HG03064 (cell line): ENCODE data around the gene VWA2.

Experiments used
- ATAC-seq: cut with Tn5 transposase; IDR thresholded peaks from one replicate; pipeline ENCODE4 v1.9.1; 2021; ENCODE audit warnings: low read depth; ENCODE audit not compliant: unreplicated experiment

VWA2 gene

DNA sequence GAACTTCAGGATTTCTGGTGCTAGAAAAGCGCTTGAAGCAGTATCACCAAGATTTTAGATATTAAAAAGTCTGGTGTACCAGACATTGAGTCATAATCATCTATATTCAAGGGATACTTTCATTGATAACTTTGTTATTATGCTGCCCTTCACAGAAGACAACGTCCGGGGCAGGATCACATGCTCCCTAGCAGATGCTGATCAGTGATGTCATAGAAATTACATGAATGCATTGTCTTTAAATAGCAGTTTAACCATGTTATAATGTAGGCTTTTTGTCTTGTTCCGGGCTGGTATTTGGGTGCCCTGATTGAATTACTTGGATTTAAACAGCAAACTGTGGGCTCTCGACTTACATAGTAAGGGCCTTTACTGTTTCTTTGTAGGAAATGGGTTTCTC is 54.0 kb downstream of the VWA2 start:
- ATAC-seq, result no peak

DNA sequence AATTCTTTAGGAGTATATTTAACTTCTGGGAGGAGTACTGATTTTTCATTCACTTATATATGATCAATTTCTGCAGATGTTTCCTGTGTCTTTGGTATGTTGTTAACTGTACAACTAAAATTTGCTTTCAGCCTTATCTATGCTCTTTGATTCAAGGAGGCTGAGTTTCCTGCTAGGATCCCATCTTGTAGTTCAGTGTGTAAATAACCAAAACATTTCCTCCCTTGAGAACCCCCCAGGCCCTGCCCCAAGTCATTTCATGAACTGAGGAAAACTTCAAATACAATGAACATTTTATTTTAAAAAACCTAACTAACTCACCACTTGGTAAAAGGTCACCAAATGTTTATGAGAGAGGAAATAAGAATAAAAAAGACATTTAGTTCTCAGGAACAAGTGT is 55.5 kb downstream of the VWA2 start:
- ATAC-seq, result no peak

DNA sequence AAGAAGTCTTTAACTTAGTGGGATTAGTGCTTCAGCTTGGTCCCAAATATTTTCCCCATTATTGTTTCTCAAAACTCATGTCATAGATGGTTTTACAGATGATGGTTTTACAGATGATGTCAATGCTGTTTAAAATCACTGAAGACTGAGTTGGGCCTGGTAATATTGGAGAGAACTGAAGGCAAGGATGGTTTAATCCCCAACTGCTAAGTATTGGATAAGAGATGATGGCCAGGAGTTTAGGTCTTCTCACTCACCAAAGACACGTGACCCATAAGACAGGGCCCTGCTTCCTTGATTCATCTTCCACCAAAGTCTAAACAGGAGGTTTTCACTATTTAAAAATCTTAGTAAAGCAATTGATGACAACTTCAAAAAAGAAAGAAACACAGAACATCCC is 56.3 kb downstream of the VWA2 start:
- no peak for ATAC-seq

DNA sequence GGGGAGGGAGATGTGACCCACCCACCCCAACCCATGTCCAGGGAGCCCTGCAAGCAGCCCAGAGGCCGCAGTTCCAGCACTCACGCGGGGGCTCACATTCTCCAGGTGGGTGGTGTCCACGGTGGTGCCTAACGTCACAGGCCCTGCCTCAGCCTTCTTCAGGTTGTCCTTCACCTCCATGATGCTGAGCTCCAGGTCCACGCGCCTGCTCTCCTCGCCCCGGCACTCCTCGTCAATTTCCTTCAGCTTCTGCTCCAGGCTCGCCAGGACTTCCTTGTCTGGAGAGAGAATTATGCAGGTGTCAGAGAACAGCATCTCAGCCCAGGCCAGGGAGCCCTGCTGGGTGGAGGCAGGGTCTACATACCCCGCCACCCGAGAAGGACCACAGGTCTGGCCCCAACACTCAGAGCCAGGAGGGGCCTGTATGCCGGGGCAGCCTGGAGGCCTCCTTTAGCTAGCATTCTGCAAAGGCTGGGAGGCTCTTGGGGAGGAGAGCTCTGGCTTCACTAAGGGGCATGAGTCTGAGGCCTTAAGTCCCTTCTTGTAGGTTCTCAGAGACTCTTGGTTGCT is 58.2 kb downstream of the VWA2 start:
- ATAC-seq, result no peak

DNA sequence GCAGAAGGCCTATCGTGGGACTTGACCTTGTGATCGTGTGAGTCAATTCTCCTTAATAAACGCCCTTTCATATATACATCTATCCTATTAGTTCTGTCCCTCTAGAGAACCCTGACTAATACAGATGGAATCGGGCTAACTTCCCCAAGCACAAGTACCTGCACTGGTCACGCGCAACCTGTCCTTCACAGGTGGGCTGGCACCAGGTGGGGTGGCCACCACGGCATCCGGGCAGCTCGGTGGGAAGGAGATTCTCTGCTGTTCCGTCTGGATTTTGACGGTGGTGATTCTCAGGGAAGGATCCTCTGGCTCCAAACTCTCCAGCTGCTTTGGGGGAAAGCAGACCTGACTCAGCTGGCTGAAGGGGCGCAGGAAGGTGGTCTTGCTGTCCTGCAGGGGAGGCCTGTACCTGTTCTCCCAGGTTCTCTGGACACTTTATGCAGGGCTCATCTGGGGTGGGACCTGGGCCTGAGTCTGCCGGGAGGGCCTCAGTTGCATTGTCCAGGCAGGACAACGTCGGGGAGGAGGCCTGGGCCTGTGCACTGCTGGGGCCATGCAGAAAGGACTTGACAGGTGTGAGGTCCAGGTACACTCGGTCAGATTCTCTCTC is 61.1 kb downstream of the VWA2 start:
- no peak for ATAC-seq

DNA sequence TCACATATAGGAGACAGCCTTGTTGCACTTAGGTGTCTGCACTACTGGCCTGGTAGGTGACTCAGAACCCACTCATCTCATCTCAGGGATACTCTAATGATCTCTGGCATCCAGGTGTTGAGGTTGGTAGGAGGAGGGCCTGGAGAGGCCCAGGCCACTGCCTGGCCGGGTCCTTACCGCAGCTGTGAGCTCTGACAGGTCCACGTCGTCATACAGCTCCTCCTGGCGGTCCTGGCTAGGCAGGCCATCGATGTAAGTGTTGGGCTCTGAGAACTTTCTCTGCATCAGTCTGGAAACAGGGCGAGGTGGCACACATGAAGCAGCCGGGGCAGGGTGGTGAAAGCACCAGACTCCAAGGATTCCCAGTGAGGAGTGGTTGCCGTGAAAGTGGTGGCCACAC is 62.1 kb downstream of the VWA2 start:
- no peak for ATAC-seq

DNA sequence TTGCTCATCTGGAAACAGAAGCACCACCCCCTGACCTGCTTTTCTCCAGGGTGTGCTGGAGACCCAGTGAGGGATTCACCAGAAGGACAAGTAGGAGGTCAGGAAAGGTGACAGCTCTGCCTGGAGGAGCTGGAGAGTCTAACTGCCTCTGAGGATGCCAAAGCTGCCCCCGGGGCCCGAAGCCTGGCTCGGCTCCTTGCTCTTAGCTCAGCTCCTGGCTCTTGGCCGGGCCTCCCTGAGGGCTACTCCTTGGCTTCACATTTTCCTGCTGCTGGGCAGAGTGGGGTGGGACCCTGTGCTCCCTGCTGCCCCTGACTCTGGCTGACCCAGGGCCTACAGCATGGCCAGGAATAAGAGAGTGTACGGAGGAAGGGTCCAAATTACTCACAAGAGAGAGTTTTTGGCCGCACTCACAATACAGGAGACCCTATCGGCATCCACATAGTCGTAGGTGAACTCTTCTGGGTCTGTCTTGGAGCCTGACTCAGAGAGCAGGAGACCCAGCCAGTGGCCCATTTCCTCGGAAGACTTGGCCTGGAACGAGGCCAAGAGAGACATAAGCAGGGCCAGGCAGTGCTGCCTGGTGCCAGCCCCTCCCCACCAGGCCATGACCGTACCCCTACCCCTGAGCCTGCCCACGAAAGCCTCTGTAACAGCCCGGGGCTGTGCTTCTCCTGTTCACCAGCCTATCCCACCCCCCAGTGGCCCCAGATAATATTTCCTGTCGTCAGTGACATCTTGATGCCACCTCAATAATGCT is 63.1 kb downstream of the VWA2 start:
- ATAC-seq, result no peak

DNA sequence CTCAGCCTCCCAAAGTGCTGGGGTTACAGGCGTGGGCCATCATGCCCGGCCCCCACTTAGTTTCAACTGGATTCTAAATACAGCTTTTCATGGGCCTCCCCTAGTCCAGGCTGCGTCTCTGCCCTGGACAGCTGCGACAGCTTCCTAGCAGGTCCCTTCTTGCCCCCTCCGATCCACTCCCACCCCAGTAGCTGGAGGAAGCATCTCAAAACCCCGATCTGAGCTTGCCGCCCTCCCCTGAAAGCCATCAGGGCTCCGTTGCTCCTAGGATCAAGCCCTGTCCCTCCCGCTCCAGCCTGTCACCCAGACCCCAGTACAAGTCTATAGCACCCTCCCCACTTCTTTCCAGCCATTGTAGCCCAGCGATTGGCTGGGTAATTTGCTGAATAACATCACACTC is 64.5 kb downstream of the VWA2 start:
- no peak for ATAC-seq

DNA sequence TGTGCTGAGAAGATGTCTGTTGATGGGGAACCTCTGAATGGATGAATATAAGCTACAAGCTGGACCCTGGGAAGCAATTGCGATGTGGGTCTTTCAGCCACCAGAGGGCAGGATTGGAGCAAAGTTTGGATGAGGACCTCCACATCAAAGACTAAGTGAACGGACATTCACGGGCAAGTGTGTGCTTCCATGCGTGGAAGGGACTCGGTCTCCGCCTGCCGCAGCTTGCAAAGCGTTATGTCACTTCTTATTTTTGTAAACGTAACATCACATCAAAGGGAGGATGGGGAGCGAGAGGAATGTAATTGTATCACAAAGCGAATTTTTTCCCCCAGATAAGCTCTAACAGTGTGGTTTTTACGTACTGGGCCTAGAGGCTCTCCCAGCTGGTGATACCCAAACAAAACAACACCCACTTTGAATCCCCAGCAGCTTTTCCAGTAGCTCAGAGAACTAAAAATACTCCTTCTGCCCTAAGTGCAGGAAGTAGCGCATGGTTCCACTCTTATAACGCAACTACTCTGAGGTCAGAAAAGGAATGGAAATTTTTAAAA is 65.0 kb downstream of the VWA2 start:
- peak; percentile 83 for ATAC-seq

DNA sequence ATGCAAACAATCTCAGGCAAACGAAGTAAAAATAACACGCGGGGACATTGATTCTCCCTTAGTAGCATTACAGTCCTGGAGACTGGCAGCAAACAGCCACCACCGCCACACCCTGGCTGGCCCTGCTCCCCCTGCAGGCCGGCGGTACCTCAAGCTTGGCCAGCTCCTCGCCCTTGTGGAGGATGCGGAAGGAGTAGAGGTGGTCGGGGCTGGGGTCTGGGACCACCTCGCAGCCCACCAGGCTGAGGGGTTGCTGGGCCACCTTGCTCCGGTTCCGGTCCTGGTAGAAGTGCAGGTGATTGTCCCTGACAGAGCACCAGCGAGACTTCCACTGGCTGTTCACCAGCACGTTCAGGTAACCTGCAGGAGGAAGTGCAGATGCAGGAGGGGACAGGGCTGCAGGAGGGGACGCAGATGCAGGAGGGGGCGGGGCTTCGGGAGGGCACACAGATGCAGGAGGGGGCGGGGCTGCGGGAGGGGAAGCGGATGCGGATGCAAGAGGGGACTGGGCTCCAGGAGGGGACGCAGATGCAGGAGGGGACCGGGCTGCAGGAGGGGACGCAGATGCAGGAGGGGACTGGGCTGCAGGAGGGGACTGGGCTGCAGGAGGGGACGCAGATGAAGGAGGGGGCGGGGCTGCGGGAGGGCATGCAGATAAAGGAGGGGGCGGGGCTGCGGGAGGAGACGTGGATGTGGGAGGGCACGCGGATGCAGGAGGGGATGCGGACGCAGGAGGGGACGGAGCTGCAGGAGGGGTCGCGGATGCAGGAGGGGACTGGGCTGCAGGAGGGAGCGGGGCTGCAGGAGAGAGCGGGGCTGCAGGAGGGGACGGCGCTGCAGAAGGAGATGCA is 65.7 kb downstream of the VWA2 start:
- peak; percentile 57 for ATAC-seq

DNA sequence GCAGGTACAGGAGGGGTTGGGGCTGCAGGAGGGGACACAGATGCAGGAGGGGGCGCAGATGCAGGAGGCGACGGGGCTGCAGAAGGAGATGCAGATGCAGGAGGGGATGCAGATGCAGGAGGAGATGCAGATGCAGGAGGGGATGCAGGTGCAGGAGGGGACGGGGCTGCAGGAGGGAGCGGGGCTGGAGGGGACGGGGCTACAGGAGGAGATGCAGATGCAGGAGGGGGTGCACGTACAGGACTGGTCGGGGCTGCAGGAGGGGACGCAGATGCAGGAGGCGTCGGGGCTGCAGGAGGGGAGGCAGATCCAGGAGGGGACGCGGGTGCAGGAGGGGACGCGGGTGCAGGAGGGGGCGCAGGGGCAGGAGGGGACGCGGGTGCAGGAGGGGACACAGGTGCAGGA is 66.5 kb downstream of the VWA2 start:
- no peak for ATAC-seq

DNA sequence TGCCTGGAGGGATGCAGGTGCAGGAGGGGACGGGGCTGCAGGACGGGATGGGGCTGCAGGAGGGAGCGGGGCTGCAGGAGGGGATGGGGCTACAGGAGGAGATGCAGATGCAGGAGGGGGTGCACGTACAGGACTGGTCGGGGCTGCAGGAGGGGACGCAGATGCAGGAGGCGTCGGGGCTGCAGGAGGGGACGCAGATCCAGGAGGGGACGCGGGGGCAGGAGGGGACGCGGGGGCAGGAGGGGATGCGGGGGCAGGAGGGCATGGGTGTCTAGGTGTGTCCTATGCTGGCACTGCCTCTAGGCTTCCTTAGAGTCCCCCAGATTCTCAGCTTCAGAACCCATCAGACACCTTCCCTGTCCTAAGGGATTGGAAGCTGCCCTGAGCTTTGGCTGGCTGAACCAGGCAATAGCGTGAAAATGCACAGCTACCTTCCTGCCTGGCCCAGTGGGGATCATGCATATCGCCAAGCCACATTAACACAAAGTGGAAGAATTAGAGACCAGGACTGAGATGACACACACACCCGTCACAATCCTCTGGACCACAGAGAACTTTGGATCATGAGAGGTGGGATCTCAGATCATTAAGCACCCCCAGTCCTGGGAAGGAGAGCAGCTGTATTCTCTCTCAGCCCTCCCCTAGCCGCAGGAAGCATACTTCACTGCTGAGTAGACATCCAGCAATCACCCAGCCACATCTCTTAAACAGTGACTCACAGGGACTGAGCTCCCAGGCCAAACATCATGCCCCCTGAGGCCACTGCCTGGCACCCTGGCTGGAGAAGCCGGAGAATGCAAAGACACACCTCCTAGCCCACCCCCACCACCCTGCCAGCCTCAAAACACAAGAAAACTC is 67.3 kb downstream of the VWA2 start:
- no peak for ATAC-seq

DNA sequence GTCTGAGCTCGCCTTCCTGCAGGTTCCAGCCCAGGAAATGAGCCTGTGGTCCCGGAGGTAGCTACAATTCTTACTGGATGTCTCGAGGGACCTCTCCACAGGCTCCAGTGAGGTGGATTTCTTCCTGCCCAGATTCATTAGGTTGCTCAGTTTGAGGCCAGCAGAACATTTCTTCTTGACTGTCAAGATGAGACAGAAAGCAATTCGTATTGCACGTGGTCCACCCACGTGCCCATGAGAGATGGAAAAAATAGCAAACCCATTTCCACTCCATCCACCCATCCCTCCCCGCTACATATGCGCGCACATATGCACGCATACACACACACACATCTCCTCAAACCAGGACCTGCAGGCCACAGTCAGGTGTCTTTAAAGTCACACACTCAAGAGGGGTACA is 68.7 kb downstream of the VWA2 start:
- no peak for ATAC-seq

DNA sequence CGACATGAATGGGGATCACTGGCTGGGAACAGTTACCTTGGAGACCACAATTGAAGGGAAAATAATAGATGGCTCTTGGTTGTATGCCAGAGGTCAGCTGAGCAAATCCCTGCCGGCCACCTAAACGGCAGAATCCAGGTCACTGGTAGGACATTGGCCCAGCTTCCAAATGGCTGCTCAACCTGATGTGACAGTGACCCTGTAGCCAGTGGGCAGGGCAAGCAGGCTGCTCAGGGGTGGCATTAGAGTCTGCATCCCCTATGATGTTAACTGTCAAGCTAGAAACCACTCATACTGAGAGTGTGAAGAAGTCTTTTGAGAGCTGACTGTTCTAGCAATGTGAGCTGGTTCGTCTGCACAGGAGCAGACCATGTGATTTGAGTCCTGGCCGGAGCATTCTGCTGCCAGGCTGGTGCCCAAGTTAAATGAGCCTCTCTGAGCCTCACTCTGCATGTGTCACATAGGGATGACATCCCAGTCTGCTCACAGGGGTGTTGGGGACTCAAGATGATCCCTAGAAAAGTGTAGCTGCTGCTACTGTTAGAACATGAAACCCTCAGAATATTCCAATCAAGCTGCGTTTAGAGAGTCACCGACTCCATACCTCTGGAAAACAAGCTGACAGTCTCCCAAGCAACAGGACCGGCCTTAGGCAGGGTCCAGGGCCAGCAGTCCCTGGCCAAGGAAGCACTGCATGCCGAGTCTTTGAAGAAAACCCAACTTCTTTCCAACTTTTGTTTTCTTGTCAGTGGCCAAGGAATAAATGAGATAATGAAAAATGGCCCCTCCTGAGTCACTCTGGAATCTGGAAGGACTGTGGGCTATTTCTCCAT is 69.7 kb downstream of the VWA2 start:
- ATAC-seq, result no peak

DNA sequence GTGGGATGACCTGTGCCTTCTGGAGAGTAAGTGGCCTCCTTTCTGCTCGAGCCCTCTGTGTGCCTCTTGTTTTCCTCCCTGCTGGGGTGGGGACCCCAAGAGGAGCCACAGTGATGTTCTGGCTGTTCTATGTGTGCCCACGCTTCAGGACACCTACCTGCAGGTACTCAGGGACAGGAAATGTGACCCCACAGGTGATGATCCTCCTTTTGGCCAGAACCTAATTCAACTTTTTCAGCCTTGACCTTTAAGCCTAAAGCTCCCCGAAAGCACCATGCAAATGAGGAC is 70.3 kb downstream of the VWA2 start:
- ATAC-seq, result no peak

DNA sequence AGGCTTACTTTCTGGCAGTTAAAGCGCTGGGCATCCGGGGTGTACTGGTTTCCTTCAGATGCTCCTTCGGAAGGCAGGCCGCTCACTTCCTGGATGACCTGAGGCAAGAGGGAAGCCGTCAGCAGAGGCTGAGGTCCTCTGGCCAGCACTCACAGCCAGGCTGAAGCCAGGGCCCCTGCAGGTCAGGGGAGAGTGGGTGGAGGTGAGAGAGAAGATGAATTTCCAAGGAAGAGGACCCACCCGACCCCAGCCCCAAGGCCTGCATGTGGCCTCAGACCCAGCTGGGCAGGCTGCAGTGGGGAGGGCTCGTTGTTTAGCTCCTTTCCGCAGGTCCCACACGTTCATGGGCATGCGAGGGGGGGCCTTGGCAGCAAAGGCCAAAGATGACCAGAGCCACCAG is 71.3 kb downstream of the VWA2 start:
- no peak for ATAC-seq

DNA sequence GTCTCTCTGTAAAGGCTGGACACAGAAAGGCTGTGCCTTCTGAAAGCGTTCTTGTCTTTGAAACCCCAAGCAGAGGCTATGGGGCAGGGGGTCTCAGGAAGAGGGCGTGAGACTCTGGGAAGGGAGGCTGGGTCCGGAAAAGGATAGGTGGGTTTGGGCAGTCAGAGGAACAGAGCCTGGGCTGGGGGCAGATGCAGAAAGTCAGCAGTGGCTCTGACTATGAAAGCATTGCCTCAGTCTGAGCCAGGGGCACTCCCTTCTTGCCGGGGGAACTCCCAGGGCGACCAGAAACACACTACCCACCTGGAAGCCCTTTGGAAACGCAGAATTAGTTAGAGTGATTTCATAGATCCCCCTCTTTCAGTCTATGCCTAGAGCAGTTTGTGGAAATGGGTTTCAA is 72.0 kb downstream of the VWA2 start:
- ATAC-seq, result no peak

DNA sequence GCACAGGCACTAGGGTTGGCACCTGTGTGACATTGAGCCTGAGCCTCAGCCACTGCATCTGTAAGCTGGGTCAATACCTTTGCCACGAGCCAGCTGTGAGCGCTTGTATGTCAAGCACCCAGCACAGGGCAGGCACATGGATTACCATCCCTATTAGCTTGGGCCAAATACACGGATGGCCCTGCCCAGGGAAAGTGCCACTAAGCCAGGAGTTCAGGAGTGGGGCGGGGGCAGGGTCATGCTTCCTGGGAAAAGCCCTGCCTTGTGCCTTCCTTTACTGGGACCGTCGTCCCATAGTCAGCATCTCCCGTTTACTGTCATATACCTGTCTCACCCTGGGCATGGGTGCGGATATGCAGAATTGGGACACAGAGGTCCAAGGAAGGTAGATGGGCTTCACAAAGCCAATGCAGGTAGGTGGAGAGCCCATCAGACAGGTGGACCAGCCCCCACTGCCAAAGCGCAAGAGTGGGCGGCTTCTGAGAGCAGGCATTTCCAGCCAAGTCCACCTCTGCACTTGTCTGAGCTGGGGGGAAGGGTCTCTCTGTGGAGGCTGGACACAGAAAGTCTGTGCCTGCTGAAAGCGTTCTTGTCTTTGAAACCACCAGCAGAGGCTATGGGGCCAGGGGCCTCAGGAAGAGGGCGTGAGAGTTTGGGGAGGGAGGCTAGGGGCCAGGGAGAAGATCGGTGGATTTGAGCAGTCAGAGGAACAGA is 72.6 kb downstream of the VWA2 start:
- no peak for ATAC-seq

DNA sequence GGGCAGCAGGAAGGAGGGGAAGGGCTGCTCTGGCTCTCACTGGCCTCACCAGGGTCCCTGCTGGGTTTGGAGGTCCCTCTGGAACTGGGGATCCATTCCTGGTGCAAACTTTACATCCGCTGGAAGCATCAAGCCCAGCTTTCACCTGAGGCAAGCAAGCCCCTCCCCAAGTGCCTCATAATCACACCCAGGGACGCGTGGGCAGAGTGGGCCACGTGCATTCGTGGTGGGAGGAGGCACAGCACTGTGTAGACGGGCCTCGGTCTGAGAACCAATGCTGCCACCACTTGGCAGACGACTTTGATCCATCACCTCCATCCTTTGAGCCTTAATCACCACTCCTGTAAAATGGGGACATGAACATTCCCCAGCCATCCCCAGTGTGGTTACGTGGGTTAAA is 74.1 kb downstream of the VWA2 start:
- no peak for ATAC-seq
